ENCODE data around the gene RNU1-3. TPM values are rescaled to one million over a fixed set of nuclear protein-coding genes. Genes with fewer than 3 reads are reported as not detected.

RNU1-3 gene
- total and polyA plus RNA-seq, 2 of the 13 experiments (the other 11 are each of a cell fraction or from before 2014, with no cell fraction given) = under 0.01 to 11,018 TPM

DNA sequence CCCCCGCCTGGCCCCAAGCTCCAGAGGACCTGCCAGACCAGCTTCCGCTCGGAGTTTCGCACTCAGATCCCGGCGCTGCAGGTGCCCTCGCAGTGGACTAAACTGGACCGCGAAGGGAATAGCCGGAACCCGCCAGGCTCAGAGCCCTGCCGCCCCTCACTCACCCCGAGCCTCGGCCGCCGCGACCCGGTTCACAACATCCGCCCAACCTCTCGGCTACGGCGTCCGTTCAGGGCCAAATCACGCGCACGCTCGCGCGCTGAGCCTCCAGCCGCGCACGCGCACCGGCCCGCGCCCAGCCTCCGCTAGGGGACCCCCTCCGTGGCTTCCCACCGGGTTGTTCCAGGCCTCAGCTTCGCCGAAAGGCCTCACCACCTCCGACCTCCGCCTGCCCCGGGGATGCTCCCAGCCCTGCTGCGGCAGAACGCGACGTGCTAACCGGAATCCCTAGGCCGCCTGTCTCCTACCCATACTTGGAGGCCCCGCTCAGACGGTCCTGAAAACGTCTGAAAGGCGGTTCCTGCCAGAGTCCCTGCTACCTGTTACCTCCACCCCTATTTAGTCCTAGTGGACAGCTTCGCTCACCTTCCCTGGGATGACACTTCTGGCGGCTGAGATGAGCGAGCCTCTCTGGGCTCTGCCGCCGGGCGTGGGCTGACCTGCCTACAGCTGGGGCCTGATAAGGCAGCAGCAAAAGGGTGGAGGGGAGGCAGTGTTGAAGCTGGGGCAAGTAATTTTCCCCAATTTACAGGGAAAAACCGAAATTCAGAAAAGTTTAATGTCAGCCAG, 22.1 kb downstream of the RNU1-3 start (continued):
- TF ChIP-seq MIER2 (CRISPR knock-in tag; IDR thresholded peaks at IDR 0.05) (peak; percentile 86), ZBTB7B (CRISPR knock-in tag; IDR thresholded peaks at IDR 0.05) (peak; percentile 96), ZNF235 (CRISPR knock-in tag; IDR thresholded peaks at IDR 0.05; ENCODE audit: borderline replicate concordance) (peak; percentile 91; the same call in 1 of the 2 replicates), KMT2A (CRISPR knock-in tag; IDR thresholded peaks at IDR 0.05) (peak; percentile 99), ISX (CRISPR knock-in tag; conservative IDR thresholded peaks at IDR 0.05) (peak; percentile 82; the same call in 1 of the 2 replicates), ZBTB38 (CRISPR knock-in tag; IDR thresholded peaks at IDR 0.05) (peak; percentile 100), HNRNPL (IDR thresholded peaks at IDR 0.05; ENCODE audit: low read depth, low read length) (peak; percentile 82; the same call in 1 of the 2 replicates), REXO4 (CRISPR knock-in tag; IDR thresholded peaks at IDR 0.05; ENCODE audit: borderline replicate concordance) (peak; percentile 95), PITX1 (CRISPR knock-in tag; IDR thresholded peaks at IDR 0.05) (peak; percentile 93), SRSF1 (optimal IDR thresholded peaks at IDR 0.05; ENCODE audit: low read depth, low read length) (peak; percentile 69), ZNF205 (CRISPR knock-in tag; IDR thresholded peaks at IDR 0.05) (peak; percentile 97), ZNF780A (CRISPR knock-in tag; IDR thresholded peaks at IDR 0.05) (peak; percentile 67; the same call in 1 of the 2 replicates)
- TF ChIP-seq, protein P1, sequence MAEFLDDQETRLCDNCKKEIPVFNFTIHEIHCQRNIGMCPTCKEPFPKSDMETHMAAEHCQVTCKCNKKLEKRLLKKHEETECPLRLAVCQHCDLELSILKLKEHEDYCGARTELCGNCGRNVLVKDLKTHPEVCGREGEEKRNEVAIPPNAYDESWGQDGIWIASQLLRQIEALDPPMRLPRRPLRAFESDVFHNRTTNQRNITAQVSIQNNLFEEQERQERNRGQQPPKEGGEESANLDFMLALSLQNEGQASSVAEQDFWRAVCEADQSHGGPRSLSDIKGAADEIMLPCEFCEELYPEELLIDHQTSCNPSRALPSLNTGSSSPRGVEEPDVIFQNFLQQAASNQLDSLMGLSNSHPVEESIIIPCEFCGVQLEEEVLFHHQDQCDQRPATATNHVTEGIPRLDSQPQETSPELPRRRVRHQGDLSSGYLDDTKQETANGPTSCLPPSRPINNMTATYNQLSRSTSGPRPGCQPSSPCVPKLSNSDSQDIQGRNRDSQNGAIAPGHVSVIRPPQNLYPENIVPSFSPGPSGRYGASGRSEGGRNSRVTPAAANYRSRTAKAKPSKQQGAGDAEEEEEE (CRISPR knock-in tag; IDR thresholded peaks at IDR 0.05; ENCODE audit: borderline replicate concordance) = peak; percentile 83
- TF ChIP-seq, protein P2, sequence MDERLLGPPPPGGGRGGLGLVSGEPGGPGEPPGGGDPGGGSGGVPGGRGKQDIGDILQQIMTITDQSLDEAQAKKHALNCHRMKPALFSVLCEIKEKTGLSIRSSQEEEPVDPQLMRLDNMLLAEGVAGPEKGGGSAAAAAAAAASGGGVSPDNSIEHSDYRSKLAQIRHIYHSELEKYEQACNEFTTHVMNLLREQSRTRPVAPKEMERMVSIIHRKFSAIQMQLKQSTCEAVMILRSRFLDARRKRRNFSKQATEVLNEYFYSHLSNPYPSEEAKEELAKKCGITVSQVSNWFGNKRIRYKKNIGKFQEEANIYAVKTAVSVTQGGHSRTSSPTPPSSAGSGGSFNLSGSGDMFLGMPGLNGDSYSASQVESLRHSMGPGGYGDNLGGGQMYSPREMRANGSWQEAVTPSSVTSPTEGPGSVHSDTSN (CRISPR knock-in tag; IDR thresholded peaks at IDR 0.05) = peak; percentile 51
- TF ChIP-seq, protein P3, sequence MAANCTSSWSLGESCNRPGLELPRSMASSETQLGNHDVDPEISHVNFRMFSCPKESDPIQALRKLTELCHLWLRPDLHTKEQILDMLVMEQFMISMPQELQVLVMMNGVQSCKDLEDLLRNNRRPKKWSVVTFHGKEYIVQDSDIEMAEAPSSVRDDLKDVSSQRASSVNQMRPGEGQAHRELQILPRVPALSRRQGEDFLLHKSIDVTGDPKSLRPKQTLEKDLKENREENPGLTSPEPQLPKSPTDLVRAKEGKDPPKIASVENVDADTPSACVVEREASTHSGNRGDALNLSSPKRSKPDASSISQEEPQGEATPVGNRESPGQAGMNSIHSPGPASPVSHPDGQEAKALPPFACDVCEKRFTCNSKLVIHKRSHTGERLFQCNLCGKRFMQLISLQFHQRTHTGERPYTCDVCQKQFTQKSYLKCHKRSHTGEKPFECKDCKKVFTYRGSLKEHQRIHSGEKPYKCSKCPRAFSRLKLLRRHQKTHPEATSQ (CRISPR knock-in tag; IDR thresholded peaks at IDR 0.05; ENCODE audit: borderline replicate concordance) = 0 out of 2 replicates have a peak, but pooled peaks have one; percentile 20
- TF ChIP-seq, protein P4, sequence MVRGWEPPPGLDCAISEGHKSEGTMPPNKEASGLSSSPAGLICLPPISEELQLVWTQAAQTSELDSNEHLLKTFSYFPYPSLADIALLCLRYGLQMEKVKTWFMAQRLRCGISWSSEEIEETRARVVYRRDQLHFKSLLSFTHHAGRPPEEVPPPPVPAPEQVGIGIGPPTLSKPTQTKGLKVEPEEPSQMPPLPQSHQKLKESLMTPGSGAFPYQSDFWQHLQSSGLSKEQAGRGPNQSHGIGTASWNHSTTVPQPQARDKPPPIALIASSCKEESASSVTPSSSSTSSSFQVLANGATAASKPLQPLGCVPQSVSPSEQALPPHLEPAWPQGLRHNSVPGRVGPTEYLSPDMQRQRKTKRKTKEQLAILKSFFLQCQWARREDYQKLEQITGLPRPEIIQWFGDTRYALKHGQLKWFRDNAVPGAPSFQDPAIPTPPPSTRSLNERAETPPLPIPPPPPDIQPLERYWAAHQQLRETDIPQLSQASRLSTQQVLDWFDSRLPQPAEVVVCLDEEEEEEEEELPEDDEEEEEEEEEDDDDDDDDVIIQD (CRISPR knock-in tag; IDR thresholded peaks at IDR 0.05; ENCODE audit: low read depth) = peak; percentile 98
- TF ChIP-seq, protein P5, sequence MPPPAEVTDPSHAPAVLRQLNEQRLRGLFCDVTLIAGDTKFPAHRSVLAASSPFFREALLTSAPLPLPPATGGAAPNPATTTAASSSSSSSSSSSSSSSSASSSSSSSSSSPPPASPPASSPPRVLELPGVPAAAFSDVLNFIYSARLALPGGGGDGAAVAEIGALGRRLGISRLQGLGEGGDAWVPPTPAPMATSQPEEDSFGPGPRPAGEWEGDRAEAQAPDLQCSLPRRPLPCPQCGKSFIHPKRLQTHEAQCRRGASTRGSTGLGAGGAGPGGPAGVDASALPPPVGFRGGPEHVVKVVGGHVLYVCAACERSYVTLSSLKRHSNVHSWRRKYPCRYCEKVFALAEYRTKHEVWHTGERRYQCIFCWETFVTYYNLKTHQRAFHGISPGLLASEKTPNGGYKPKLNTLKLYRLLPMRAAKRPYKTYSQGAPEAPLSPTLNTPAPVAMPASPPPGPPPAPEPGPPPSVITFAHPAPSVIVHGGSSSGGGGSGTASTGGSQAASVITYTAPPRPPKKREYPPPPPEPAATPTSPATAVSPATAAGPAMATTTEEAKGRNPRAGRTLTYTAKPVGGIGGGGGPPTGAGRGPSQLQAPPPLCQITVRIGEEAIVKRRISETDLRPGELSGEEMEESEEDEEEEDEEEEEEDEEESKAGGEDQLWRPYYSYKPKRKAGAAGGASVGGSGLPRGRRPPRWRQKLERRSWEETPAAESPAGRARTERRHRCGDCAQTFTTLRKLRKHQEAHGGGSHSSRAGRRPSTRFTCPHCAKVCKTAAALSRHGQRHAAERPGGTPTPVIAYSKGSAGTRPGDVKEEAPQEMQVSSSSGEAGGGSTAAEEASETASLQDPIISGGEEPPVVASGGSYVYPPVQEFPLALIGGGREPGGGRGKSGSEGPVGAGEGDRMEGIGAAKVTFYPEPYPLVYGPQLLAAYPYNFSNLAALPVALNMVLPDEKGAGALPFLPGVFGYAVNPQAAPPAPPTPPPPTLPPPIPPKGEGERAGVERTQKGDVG (CRISPR knock-in tag; IDR thresholded peaks at IDR 0.05; ENCODE audit: borderline replicate concordance) = peak; percentile 92
- TF ChIP-seq, protein P6, sequence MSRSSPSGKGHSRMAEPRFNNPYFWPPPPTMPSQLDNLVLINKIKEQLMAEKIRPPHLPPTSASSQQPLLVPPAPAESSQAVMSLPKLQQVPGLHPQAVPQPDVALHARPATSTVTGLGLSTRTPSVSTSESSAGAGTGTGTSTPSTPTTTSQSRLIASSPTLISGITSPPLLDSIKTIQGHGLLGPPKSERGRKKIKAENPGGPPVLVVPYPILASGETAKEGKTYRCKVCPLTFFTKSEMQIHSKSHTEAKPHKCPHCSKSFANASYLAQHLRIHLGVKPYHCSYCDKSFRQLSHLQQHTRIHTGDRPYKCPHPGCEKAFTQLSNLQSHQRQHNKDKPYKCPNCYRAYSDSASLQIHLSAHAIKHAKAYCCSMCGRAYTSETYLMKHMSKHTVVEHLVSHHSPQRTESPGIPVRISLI (CRISPR knock-in tag; IDR thresholded peaks at IDR 0.05; ENCODE audit: borderline replicate concordance) = peak; percentile 68

Data from HepG2 (cell line).